Tibial nerve (tissue), 4 donors: ENCODE measurements around the gene NME2. TPM values are rescaled to one million over a fixed set of nuclear protein-coding genes. Genes with fewer than 3 reads are reported as not detected.

Experiments
- DNase-seq, 2 donors: peaks; one replicate each; pipeline ENCODE4 v3.0.0-alpha.2; 2019; ENCODE audit warnings: low spot score in 2 of 2
- H3K27ac ChIP-seq, 4 donors: fragments of 200-600 bp; sonication (generic) in 3 of 4; one replicate each; pipeline ENCODE4 v1.5.1; 2017 to 2019; ENCODE audit warnings: mild to moderate bottlenecking in 1 of 4
- H3K27me3 ChIP-seq, 2 donors: fragments of 200-600 bp; sonication (generic) in 1 of 2; one replicate each; pipeline versions ENCODE4 v1.5.1 to v1.6.0; 2017 to 2019
- H3K36me3 ChIP-seq, 3 donors: fragments of 200-600 bp; sonication (generic); one replicate each; pipeline ENCODE4 v1.5.1; 2018 to 2019
- H3K4me1 ChIP-seq, 4 donors: fragments of 200-600 bp; sonication (generic) in 3 of 4; one replicate each; pipeline ENCODE4 v1.5.1; 2017 to 2019
- H3K4me3 ChIP-seq, 4 donors: fragments of 200-600 bp; sonication (generic) in 3 of 4; one replicate each; pipeline ENCODE4 v1.5.1; 2017 to 2019; ENCODE audit warnings: mild to moderate bottlenecking in 1 of 4, moderate library complexity in 1 of 4
- H3K9me3 ChIP-seq, 4 donors: fragments of 200-600 bp; sonication (generic) in 3 of 4; one replicate each; pipeline ENCODE4 v1.5.1; 2017 to 2019
- EP300 ChIP-seq, 2 donors: sonication (generic); formaldehyde crosslinking; IDR thresholded peaks; one replicate each; pipeline ENCODE4 v1.6.1; 2017; ENCODE audit warnings: antibody characterized with exemption in 2 of 2, mild to moderate bottlenecking in 1 of 2
- POLR2A ChIP-seq, 2 donors: fragments of 450-650 bp; IDR thresholded peaks; one replicate each; pipeline ENCODE4 v1.6.1; 2017; ENCODE audit warnings: antibody characterized with exemption in 2 of 2, mild to moderate bottlenecking in 2 of 2, moderate library complexity in 2 of 2
- WGBS, 2 donors: methylation state at CpG; one replicate each; pipeline ENCODE4 v1.1.5; 2018; 5-methylcytosine and 5-hydroxymethylcytosine counted together
- total RNA-seq, 4 donors: library from RNA; depleted of rRNA; stranded (reverse); fragments of >200 nt; gene quantifications; one replicate each; pipeline ENCODE4 v1.1.0, GENCODE V29; 2016
- TF ChIP-seq, protein P1 (sequence below), 5 experiments: fragments of 200-600 bp in 3 of 5; fragments of 450-650 bp in 2 of 5; sonication (generic) in 3 of 5; IDR thresholded peaks; one replicate each; pipeline ENCODE4 v1.5.1; 2016 to 2019; ENCODE audit warnings: antibody characterized with exemption in 5 of 5, mild to moderate bottlenecking in 3 of 5, moderate library complexity in 2 of 5

The NME2 gene
- total RNA-seq, 4 donors from 2014 or later = 308 to 552 (median 417) TPM

DNA sequence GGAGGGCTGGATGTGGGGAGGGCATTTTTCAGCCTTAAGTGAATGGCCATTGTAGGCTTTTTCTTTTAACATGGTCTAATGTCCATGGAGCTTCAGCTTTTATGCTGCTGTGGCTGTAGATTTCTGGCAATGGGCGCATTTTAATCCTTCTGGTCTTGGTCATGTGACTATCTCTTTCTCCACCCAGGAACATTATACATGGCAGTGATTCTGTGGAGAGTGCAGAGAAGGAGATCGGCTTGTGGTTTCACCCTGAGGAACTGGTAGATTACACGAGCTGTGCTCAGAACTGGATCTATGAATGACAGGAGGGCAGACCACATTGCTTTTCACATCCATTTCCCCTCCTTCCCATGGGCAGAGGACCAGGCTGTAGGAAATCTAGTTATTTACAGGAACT is 4.7 kb upstream of the NME2 start:
- Histone ChIP-seq H3K9me3 (no peaks in the 10 kb centered on the region), H3K36me3 (peaks cover 0 to 64% (median 27%) of the 10 kb centered on the region in 3 donors), H3K27me3 (no peaks in the 10 kb centered on the region), H3K4me3 (no peak overlapping the region), H3K4me1 (peaks cover 0 to 10% (median 5%) of the 10 kb centered on the region in 4 donors), H3K27ac (no peak overlapping the region)
- DNase-seq = no peak
- no peak for TF ChIP-seq POLR2A (IDR thresholded peaks at IDR 0.05)
- TF ChIP-seq, protein P1, sequence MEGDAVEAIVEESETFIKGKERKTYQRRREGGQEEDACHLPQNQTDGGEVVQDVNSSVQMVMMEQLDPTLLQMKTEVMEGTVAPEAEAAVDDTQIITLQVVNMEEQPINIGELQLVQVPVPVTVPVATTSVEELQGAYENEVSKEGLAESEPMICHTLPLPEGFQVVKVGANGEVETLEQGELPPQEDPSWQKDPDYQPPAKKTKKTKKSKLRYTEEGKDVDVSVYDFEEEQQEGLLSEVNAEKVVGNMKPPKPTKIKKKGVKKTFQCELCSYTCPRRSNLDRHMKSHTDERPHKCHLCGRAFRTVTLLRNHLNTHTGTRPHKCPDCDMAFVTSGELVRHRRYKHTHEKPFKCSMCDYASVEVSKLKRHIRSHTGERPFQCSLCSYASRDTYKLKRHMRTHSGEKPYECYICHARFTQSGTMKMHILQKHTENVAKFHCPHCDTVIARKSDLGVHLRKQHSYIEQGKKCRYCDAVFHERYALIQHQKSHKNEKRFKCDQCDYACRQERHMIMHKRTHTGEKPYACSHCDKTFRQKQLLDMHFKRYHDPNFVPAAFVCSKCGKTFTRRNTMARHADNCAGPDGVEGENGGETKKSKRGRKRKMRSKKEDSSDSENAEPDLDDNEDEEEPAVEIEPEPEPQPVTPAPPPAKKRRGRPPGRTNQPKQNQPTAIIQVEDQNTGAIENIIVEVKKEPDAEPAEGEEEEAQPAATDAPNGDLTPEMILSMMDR (IDR thresholded peaks at IDR 0.05) = no peak
- no peak for TF ChIP-seq EP300 (IDR thresholded peaks at IDR 0.05)
- WGBS, 2 donors = 81 to 93% methylated on average over 3 of the region's 3 CpGs

DNA sequence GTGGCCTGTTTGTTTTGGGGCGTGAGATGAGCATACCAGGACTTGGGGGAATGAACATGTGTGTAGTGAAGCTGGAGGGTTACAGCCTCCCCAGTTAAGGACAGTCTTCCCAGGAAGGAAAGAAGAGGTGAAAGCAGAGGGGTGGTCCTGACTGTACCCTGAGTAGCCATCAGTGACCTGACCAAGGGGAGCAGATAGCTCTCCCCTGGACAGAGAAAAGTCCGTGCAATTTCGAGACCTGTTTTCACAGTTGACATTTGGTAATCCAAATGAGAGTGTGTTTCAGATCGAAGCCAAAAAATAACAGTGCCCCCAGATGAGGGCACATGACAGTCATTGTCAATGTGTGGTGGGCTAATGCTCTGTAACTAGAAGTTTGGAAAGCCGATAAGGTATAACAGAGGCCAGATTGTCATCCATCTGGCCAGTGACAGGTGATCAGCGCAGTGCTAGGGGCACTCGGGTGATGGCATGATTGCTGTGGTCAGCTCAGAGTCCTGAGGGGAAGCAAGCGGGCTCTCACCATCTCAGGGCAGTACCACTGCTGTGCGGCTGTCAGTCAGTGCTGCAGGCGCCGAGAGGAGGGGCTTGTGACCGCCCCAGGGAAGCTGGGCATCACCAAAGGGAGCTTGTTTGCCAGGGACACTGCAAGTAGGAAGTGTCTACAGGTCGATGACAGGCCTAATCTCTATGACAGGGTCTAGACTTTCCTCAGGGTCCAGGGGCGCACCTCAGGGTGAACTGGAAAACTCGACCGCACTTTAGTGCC is 1.1 kb upstream of the NME2 start:
- Histone ChIP-seq H3K4me3 (peak overlapping the region in 2 of 4 donors; percentile 94 to 97), H3K27me3 (no peaks in the 10 kb centered on the region), H3K36me3 (peaks cover 0 to 57% (median 28%) of the 10 kb centered on the region in 3 donors), H3K4me1 (peaks cover 0 to 23% (median 7%) of the 10 kb centered on the region in 4 donors), H3K9me3 (no peaks in the 10 kb centered on the region), H3K27ac (peak overlapping the region; percentile 80 to 98 (median 93))
- DNase-seq = no peak
- TF ChIP-seq, protein P1 (IDR thresholded peaks at IDR 0.05) = no peak
- no peak for TF ChIP-seq EP300 (IDR thresholded peaks at IDR 0.05)
- TF ChIP-seq POLR2A (IDR thresholded peaks at IDR 0.05) = no peak
- WGBS, 2 donors = 57 to 68% methylated on average over 16 of the region's 16 CpGs

DNA sequence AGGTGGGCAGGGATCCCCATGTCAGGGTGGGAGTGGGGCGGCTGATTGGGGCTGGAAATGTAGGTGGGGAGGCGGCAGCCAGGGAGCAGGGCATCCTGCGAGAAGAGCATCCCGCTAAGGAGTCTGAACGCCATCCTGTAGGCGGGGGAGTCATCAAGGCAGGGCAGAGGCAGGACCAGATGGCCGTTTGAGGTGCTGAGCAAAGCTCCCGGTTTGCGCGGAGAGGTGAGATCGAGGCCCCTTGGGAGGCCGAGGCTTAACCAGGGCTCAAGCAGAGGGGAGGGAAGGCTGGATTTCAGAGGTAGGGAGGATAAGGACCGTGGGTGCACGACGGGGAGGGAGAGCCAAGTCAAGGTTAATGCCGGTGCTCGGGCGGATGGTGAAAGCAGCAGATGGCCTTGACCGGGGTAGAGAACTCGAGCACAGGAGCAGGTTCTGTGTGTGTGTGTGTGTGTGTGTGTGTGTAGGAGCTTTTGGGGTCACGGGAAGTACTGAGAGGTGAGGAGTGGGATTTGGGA is 472 bp upstream of the NME2 start:
- DNase-seq = no peak
- TF ChIP-seq EP300 (IDR thresholded peaks at IDR 0.05) (no peak), POLR2A (IDR thresholded peaks at IDR 0.05) (no peak)
- peak overlapping the region; percentile 59 to 98 (median 96) for H3K4me3 ChIP-seq
- no peaks in the 10 kb centered on the region for H3K9me3 ChIP-seq
- H3K27ac ChIP-seq = peak overlapping the region; percentile 80 to 98 (median 93)
- H3K4me1 ChIP-seq = peaks cover 0 to 23% (median 7%) of the 10 kb centered on the region in 4 donors
- no peaks in the 10 kb centered on the region for H3K27me3 ChIP-seq
- H3K36me3 ChIP-seq = peaks cover 0 to 57% (median 23%) of the 10 kb centered on the region in 3 donors
- WGBS, 2 donors = 8 to 15% methylated on average over 21 of the region's 21 CpGs

DNA sequence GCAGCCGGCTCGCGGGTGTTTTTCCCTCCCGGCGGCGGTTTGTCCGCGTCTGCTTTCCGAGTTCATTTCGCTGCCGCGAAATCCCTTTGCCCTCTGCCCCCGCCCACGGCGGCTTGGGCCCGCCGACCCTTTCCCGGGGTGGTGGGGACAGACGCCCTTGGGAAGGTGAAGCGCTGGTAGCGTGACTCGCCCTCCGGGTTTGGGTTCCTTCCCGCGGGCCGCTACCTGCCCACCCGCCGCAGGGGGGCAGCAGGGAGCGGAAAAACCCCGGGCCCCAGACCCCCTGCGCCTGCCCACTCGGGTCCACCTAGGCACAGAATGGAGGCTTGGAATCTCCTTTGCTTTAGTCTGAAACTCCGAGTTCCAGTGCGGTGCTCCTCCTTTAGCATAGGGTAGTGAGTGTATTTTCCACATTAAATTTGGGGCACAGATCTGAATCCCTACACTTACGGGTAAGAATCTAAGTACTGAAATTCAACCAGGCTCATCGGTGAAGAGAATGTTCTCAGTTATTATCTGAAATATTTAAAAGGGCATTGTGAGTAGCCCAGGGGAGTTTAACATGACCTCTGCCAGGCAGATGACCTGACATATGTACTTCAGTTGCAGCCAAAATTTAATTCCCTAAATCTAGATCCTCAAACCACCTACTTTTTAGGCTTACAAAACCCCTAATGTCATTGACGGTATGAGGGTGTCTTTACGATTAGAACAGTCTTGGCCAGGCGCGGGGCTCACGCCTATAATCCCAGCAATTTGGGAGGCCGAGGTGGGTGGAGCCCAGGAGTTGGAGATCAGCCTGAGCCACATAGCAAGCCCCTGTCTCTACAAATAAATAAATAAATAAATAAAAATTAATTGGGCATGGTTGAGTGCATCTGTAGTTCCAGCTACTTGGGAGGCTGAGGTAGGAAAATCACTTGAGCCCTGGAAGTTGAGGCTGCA is 1.0 kb downstream of the NME2 start:
- Histone ChIP-seq H3K27me3 (no peaks in the 10 kb centered on the region), H3K4me3 (peak overlapping the region; percentile 59 to 98 (median 96)), H3K4me1 (peaks cover 0 to 23% (median 7%) of the 10 kb centered on the region in 4 donors), H3K36me3 (peaks cover 0 to 57% (median 8%) of the 10 kb centered on the region in 3 donors), H3K27ac (peak overlapping the region; percentile 80 to 98 (median 93)), H3K9me3 (no peaks in the 10 kb centered on the region)
- TF ChIP-seq POLR2A (IDR thresholded peaks at IDR 0.05) (no peak), EP300 (IDR thresholded peaks at IDR 0.05) (no peak)
- TF ChIP-seq, protein P1 (IDR thresholded peaks at IDR 0.05) = peak; percentile 46 to 66 (median 60)
- no peak for DNase-seq
- WGBS, 2 donors = 19 to 42% methylated on average over 16 to 38 of the region's 42 CpGs

DNA sequence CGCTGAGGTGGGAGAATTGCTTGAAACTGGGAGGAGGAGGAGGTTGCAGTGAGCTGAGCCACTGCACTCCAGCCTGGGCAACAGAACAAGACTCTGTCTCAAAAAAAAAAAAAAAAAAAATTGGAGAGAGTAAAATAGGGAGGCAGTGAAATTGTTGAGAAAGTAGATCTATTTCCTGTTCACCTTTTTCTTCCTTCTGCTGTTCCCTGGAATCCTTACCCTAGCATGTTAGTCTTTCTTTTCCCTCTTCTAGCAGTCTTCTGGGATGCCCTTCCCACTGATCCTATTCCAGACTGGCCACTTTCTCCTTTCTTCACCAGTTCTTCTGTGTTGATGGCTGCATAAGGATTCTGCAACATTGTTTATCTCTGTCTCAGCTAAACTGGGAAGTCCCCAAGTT is 3.1 kb downstream of the NME2 start:
- H3K27ac ChIP-seq = no peak overlapping the region
- H3K36me3 ChIP-seq = peaks cover 0 to 61% (median 4%) of the 10 kb centered on the region in 3 donors
- H3K4me1 ChIP-seq = peaks cover 0 to 23% (median 7%) of the 10 kb centered on the region in 4 donors
- no peaks in the 10 kb centered on the region for H3K27me3 ChIP-seq
- no peak for DNase-seq
- 85 to 90% methylated on average over 1 of the region's 1 CpG for WGBS, 2 donors
- no peak overlapping the region for H3K4me3 ChIP-seq
- TF ChIP-seq, protein P1 (IDR thresholded peaks at IDR 0.05) = no peak
- TF ChIP-seq EP300 (IDR thresholded peaks at IDR 0.05) = no peak
- H3K9me3 ChIP-seq = no peaks in the 10 kb centered on the region
